Measurements from ENCODE around the gene KMO. TPM values are rescaled to one million over a fixed set of nuclear protein-coding genes. Genes with fewer than 3 reads are reported as not detected.

The KMO gene
- total RNA-seq, 6 experiments from 2014 or later, result 25.4 to 57.3 (median 28.3) TPM

- no peak for DNase-seq
- H3K4me3 ChIP-seq, result no peak overlapping the region
- peak overlapping the region; percentile 32 to 78 (median 54) for H3K27ac ChIP-seq
- H3K4me1 ChIP-seq, result peaks cover 0 to 30% (median 0%) of the 10 kb centered on the region in 4 donors
- intact Hi-C loops (cut with DNase I), result no loop called here
- TF ChIP-seq POLR2A (IDR thresholded peaks at IDR 0.05), result no peak
- peak; percentile 68 to 84 (median 74) for TF ChIP-seq CTCF (IDR thresholded peaks at IDR 0.05)
- H3K36me3 ChIP-seq, result no peaks in the 10 kb centered on the region
- 11% methylated on average over 9 of the region's 9 CpGs for whole genome bisulfite sequencing (ENCODE audit: insufficient coverage, low coverage, low lambda C conversion rate, missing lambda C conversion rate)
- ATAC-seq, result peak; percentile 81 to 90 (median 84)
- H3K9me3 ChIP-seq, result no peaks in the 10 kb centered on the region
- no peaks in the 10 kb centered on the region for H3K27me3 ChIP-seq
Measured at GRCh38 chr1:241627453-241628259, 95.5 kb downstream of the KMO start.

GRCh38 chr1:241630005-241630404, 97.8 kb downstream of the KMO start:
- H3K36me3 ChIP-seq, result peaks cover 0 to 2% (median 0%) of the 10 kb centered on the region in 4 donors
- H3K4me3 ChIP-seq, result no peak overlapping the region
- no peaks in the 10 kb centered on the region for H3K9me3 ChIP-seq
- ATAC-seq (no peak), DNase-seq (no peak)
- no peak overlapping the region for H3K27ac ChIP-seq
- H3K4me1 ChIP-seq, result peaks cover 0 to 22% (median 1%) of the 10 kb centered on the region in 4 donors
- intact Hi-C loops (cut with DNase I), result loop anchor here in 1 of 2 donors (10.0 kb wide), 1 partner anchor 205 kb away; no protein-coding TSS in a partner anchor
- no peaks in the 10 kb centered on the region for H3K27me3 ChIP-seq
- TF ChIP-seq POLR2A (IDR thresholded peaks at IDR 0.05) (no peak), CTCF (IDR thresholded peaks at IDR 0.05) (no peak)

- peaks cover 0 to 22% (median 1%) of the 10 kb centered on the region in 4 donors for H3K4me1 ChIP-seq
- peaks cover 0 to 6% (median 0%) of the 10 kb centered on the region in 4 donors for H3K36me3 ChIP-seq
- H3K27ac ChIP-seq, result peak overlapping the region in 1 of 3 donors; percentile 34
- WGBS (ENCODE audit: insufficient coverage, low coverage, low lambda C conversion rate, missing lambda C conversion rate), result 96% methylated on average over 1 of the region's 1 CpG
- H3K27me3 ChIP-seq, result no peaks in the 10 kb centered on the region
- H3K9me3 ChIP-seq, result no peaks in the 10 kb centered on the region
- TF ChIP-seq CTCF (IDR thresholded peaks at IDR 0.05) (no peak), POLR2A (IDR thresholded peaks at IDR 0.05) (no peak)
- intact Hi-C loops (cut with DNase I), result loop anchor here in 1 of 2 donors (10.0 kb wide), 1 partner anchor 204 kb away; no protein-coding TSS in a partner anchor
- DNase-seq, result no peak
- no peak overlapping the region for H3K4me3 ChIP-seq
- no peak for ATAC-seq
Measured at GRCh38 chr1:241630476-241630875, 98.3 kb downstream of the KMO start.

GRCh38 chr1:241630899-241631298, 98.7 kb downstream of the KMO start:
- no peak for TF ChIP-seq POLR2A (IDR thresholded peaks at IDR 0.05)
- TF ChIP-seq CTCF (IDR thresholded peaks at IDR 0.05), result no peak
- H3K4me3 ChIP-seq, result no peak overlapping the region
- H3K9me3 ChIP-seq, result no peaks in the 10 kb centered on the region
- WGBS (ENCODE audit: insufficient coverage, low coverage, low lambda C conversion rate, missing lambda C conversion rate), result 64% methylated on average over 2 of the region's 2 CpGs
- peaks cover 0 to 8% (median under 1%) of the 10 kb centered on the region in 4 donors for H3K36me3 ChIP-seq
- peak overlapping the region in 1 of 3 donors; percentile 34 for H3K27ac ChIP-seq
- ATAC-seq (peak in 2 of 4 donors; percentile 29 to 51), DNase-seq (no peak)
- intact Hi-C loops (cut with DNase I), result loop anchor here in 1 of 2 donors (10.0 kb wide), 1 partner anchor 204 kb away; no protein-coding TSS in a partner anchor
- peaks cover 0 to 22% (median 1%) of the 10 kb centered on the region in 4 donors for H3K4me1 ChIP-seq
- no peaks in the 10 kb centered on the region for H3K27me3 ChIP-seq
